IMR-90 (cell line): ENCODE results near the gene SMIM24. TPM values are rescaled to one million over a fixed set of nuclear protein-coding genes. Genes with fewer than 3 reads are reported as not detected.
"Not testable (repeated sequence)": the region's sequence is repeated elsewhere in the genome, so short reads cannot be mapped to it uniquely, and the experiment has no call there.

Experiments used
- ATAC-seq: fragments of 200-7000 bp; cut with Tn5 transposase; 2 replicates; pipeline ENCODE4 v1.9.1; 2020; ENCODE audit warnings: low read depth, mild to moderate bottlenecking, moderate library complexity
- BruUV-seq: library from RNA; stranded (reverse); fragments of 400-500 nt; replicated peaks from 2 replicates; lab custom pipeline; 2021; lab: Mats Ljungman, UMichigan
- CTCF ChIA-PET: fragments of 300-600 bp; formaldehyde crosslinking; extraction: SDS; loops from one replicate; lab custom pipeline; 2021; ENCODE audit warnings: antibody characterized with exemption; lab: Yijun Ruan, JAX
- POLR2A ChIA-PET: fragments of 300-600 bp; sonication (Branson Sonifier 250); formaldehyde crosslinking; loops from one replicate; lab custom pipeline; 2022; ENCODE audit warnings: antibody characterized with exemption; ENCODE audit not compliant: unreplicated experiment; lab: Charles Lee
- DNase-seq: peaks from one replicate; pipeline ENCODE4 v3.0.0; 2013
- H2AFZ ChIP-seq: replicated peaks from 2 replicates; pipeline ENCODE3; 2013; ENCODE audit warnings: low read length, mild to moderate bottlenecking; ENCODE audit not compliant: poor library complexity
- H2AK5ac ChIP-seq: 2 replicates; pipeline ENCODE4 v1.6.1; 2013; ENCODE audit warnings: low read depth, low read length, inconsistent platforms
- H2AK9ac ChIP-seq: replicated peaks from 2 replicates; pipeline ENCODE3; 2013; ENCODE audit warnings: mild to moderate bottlenecking, low read depth, low read length, moderate library complexity; ENCODE audit not compliant: poor library complexity
- H2BK120ac ChIP-seq: 2 replicates; pipeline ENCODE4 v1.6.1; 2013; ENCODE audit warnings: low read depth, low read length, inconsistent platforms
- H2BK15ac ChIP-seq: 3 replicates; pipeline ENCODE4 v1.6.1; 2013; ENCODE audit warnings: low read depth, low read length, inconsistent platforms
- H2BK20ac ChIP-seq: 2 replicates; pipeline ENCODE4 v1.6.1; 2013; ENCODE audit warnings: low read depth, mild to moderate bottlenecking, inconsistent platforms, low read length, moderate library complexity
- H2BK5ac ChIP-seq: 2 replicates; pipeline ENCODE4 v1.6.1; 2013; ENCODE audit warnings: mild to moderate bottlenecking, low read depth, low read length, inconsistent platforms; ENCODE audit not compliant: poor library complexity, severe bottlenecking
- H3K14ac ChIP-seq: replicated peaks from 2 replicates; pipeline ENCODE4 v1.6.1; 2013; ENCODE audit warnings: low read depth, low read length, inconsistent platforms
- H3K18ac ChIP-seq: 2 replicates; pipeline ENCODE4 v1.6.1; 2013; ENCODE audit warnings: low read depth, low read length, control low read depth
- H3K23ac ChIP-seq: 2 replicates; pipeline ENCODE4 v1.6.1; 2013; ENCODE audit warnings: low read depth, low read length, inconsistent platforms
- H3K27ac ChIP-seq: 2 replicates; pipeline ENCODE4 v1.5.1; 2013; ENCODE audit warnings: mild to moderate bottlenecking, control low read depth, low read length; ENCODE audit not compliant: insufficient read depth
- H3K27me3 ChIP-seq: 2 replicates; pipeline ENCODE4 v1.6.1; 2013; ENCODE audit warnings: low read length; ENCODE audit not compliant: control insufficient read depth, insufficient read depth
- H3K36me3 ChIP-seq: 2 replicates; pipeline ENCODE4 v1.6.1; 2013; ENCODE audit warnings: low read length, mixed read lengths; ENCODE audit not compliant: control insufficient read depth, insufficient read depth
- H3K4ac ChIP-seq: 2 replicates; pipeline ENCODE4 v1.6.1; 2013; ENCODE audit warnings: low read depth, low read length, inconsistent platforms
- H3K4me1 ChIP-seq: 2 replicates; pipeline ENCODE4 v1.6.1; 2013; ENCODE audit warnings: low read length, mixed read lengths; ENCODE audit not compliant: control insufficient read depth, insufficient read depth
- H3K4me2 ChIP-seq: 2 replicates; pipeline ENCODE4 v1.6.1; 2013; ENCODE audit warnings: low read depth, mild to moderate bottlenecking, control low read depth, low read length, moderate library complexity
- H3K4me3 ChIP-seq: 2 replicates; pipeline ENCODE4 v1.5.1; 2013; ENCODE audit warnings: low read depth, mild to moderate bottlenecking, control low read depth, low read length, moderate library complexity; ENCODE audit not compliant: insufficient read depth
- H3K56ac ChIP-seq: 2 replicates; pipeline ENCODE4 v1.6.1; 2013; ENCODE audit warnings: low read length, inconsistent platforms; ENCODE audit not compliant: insufficient read depth; ENCODE audit errors: extremely low read depth
- H3K79me1 ChIP-seq, 2 experiments: 2 replicates each; pipeline ENCODE4 v1.6.1; 2013; ENCODE audit warnings: low read length in 2 of 2, inconsistent platforms in 1 of 2, low read depth in 1 of 2
- H3K9ac ChIP-seq: 2 replicates; pipeline ENCODE4 v1.6.1; 2013; ENCODE audit warnings: low read depth, low read length, control low read depth
- H3K9me1 ChIP-seq: 2 replicates; pipeline ENCODE4 v1.6.1; 2013; ENCODE audit warnings: low read length, inconsistent platforms; ENCODE audit not compliant: insufficient read depth
- H3K9me3 ChIP-seq: 2 replicates; pipeline ENCODE4 v1.6.1; 2013; ENCODE audit warnings: low read length; ENCODE audit not compliant: control insufficient read depth, insufficient read depth
- H4K20me1 ChIP-seq: 2 replicates; pipeline ENCODE4 v1.6.1; 2013; ENCODE audit warnings: low read length, inconsistent platforms; ENCODE audit not compliant: insufficient read depth
- H4K5ac ChIP-seq: 2 replicates; pipeline ENCODE4 v1.6.1; 2013; ENCODE audit warnings: mild to moderate bottlenecking, low read depth, low read length, control low read depth
- H4K8ac ChIP-seq, 2 experiments: 2 replicates each; pipeline ENCODE4 v1.6.1; 2013; ENCODE audit warnings: low read depth in 2 of 2, low read length in 2 of 2, control low read depth in 1 of 2, inconsistent platforms in 1 of 2
- H4K91ac ChIP-seq: 2 replicates; pipeline ENCODE4 v1.6.1; 2013; ENCODE audit warnings: low read depth, low read length, inconsistent platforms; ENCODE audit not compliant: insufficient read depth
- BHLHE40 ChIP-seq: fragments of 150-350 bp; IDR thresholded peaks from 2 replicates; pipeline ENCODE4 v1.6.1; 2016; ENCODE audit warnings: mild to moderate bottlenecking, low read depth, low read length
- ELK1 ChIP-seq: fragments of 150-350 bp; IDR thresholded peaks from 2 replicates; pipeline ENCODE4 v1.6.1; 2016; ENCODE audit warnings: low read depth, mild to moderate bottlenecking, low read length, moderate library complexity, borderline replicate concordance
- FOS ChIP-seq: fragments of 150-350 bp; IDR thresholded peaks from 2 replicates; pipeline ENCODE4 v1.6.1; 2016; ENCODE audit warnings: low read depth, low read length
- NFE2L2 ChIP-seq: fragments of 150-350 bp; IDR thresholded peaks from 2 replicates; pipeline ENCODE4 v1.6.1; 2016; ENCODE audit warnings: low read depth, mild to moderate bottlenecking, low read length
- RAD21 ChIP-seq: IDR thresholded peaks from 2 replicates; pipeline ENCODE4 v1.6.1; 2012; ENCODE audit warnings: low read length, improper control_type of control experiment
- WGBS, 2 experiments: methylation state at CpG; one replicate each; pipeline versions ENCODE4 v1.1.5 to v1.1.7; 2013; ENCODE audit warnings: missing lambda C conversion rate in 2 of 2; ENCODE audit not compliant: insufficient read length in 1 of 2; ENCODE audit errors: extremely low coverage in 2 of 2; 5-methylcytosine and 5-hydroxymethylcytosine counted together
- dilution Hi-C: fragments of 300-500 bp; cut with HindIII; formaldehyde crosslinking; loops from one replicate; pipeline ENCODE4 v1.14.3; 2018; ENCODE audit warnings: low sequenced_read_pairs; ENCODE audit not compliant: unreplicated experiment
- in situ Hi-C: fragments of 300-500 bp; cut with MboI; formaldehyde crosslinking; loops from 3 replicates; pipeline ENCODE4 v1.14.3; 2019; ENCODE audit warnings: low sequenced_read_pairs, inconsistent platforms, mixed read lengths
- intact Hi-C: fragments of 100-400 bp; cut with micrococcal nuclease; formaldehyde crosslinking; loops from 2 replicates; pipeline ENCODE4 v1.10.0; 2022
- polyA plus RNA-seq, 3 experiments: library from polyadenylated mRNA; depleted of rRNA; stranded (reverse); fragments of >200 nt; gene quantifications; 2 replicates each; pipeline ENCODE4 v1.2.3, GENCODE V29; 2012; ENCODE audit warnings: low replicate concordance in 1 of 3
- total RNA-seq: library from RNA; depleted of rRNA; stranded (reverse); fragments of >200 nt; gene quantifications from 2 replicates; pipeline ENCODE4 v1.2.3, GENCODE V29; 2012

SMIM24 gene
- total and polyA plus RNA-seq, 2 of the 4 experiments (the other 2 are of a cell fraction): not detected

DNA sequence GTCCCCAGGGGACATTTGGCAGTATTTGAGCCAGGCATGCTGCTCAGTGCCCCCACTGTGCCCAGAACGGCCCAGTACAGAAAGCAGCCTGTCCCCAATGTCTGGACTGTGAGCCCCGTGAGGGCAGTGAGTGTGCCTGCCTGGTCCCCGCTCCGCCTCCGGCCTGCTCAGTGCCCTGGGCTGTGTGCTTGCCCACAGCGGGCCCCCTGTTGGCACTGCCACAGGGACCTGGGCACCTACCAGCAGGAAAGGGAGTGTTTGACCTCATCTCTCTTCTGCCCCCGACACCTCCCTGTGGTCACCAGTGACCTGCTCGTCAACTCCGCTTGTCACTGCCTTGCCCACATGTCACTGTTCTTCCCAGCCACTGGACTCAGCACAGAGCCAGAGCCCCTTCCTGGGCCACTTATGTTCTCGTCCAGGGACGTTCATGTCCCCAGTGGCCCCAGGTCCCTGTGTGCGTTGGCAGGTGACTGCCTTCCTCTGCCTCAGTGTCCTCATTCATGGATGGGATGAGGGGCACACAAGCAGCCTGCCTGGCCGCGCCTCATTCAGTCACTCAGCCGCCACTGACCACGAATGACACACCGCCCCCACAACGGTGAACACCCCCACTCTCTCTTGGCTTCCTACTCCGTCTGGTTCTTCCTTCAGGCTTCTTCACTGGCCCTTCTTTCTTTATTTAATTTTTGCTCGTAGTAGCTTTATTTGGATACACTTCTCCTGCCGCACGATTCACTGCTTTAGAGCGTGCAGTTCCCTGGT is 28.6 kb upstream of the SMIM24 start:
- TF ChIP-seq RAD21: no peak
- no peak for TF ChIP-seq ELK1
- no peak for TF ChIP-seq NFE2L2
- no peak for TF ChIP-seq BHLHE40
- no peak for TF ChIP-seq FOS
- H2AK9ac ChIP-seq: peak overlapping the region; percentile 89
- H3K4ac ChIP-seq: 0 out of 2 replicates have a peak overlapping the region, but pooled peaks have one; percentile 16
- H3K4me2 ChIP-seq: no peak overlapping the region
- H4K91ac ChIP-seq: no peak overlapping the region; the same call in 1 of the 2 replicates
- H4K5ac ChIP-seq: no peak overlapping the region
- peaks cover 13% of the 10 kb centered on the region for H3K36me3 ChIP-seq
- POLR2A ChIA-PET: no interaction called here
- peaks cover 3 to 80% of the 10 kb centered on the region in 2 experiments; a peak in 3 of 4 replicates for H3K79me1 ChIP-seq
- intact Hi-C loops (loop anchor here (5.0 kb wide), 1 partner anchor 118 kb away; the partner anchor contains the start of gene CACTIN), dilution Hi-C loops (no loop called here), in situ Hi-C loops (no loop called here)
- no peak overlapping the region for H3K18ac ChIP-seq
- H2BK20ac ChIP-seq: no peak overlapping the region
- peaks cover 19% of the 10 kb centered on the region for H3K9me1 ChIP-seq
- ATAC-seq: no peak
- no peak overlapping the region for H2BK5ac ChIP-seq
- DNase-seq: peak; percentile 30
- CTCF ChIA-PET: no interaction called here
- BruUV-seq: no TSS peak
- WGBS, 2 experiments: 87% methylated on average over 10 of the region's 23 CpGs; no CpG with 5 or more reads in 1 of the 2 experiments
- no peak overlapping the region; the same call in 1 of the 2 replicates for H2BK120ac ChIP-seq
- no peak overlapping the region; the same call in 1 of the 2 replicates for H3K27ac ChIP-seq
- H3K9me3 ChIP-seq: no peaks in the 10 kb centered on the region
- H3K14ac ChIP-seq: no peak overlapping the region
- peaks cover 68% of the 10 kb centered on the region for H4K20me1 ChIP-seq
- no peaks in the 10 kb centered on the region for H3K27me3 ChIP-seq
- no peak overlapping the region for H2BK15ac ChIP-seq
- peak overlapping the region; percentile 43 for H3K23ac ChIP-seq
- peak overlapping the region; percentile 93 for H2AK5ac ChIP-seq
- no peak overlapping the region for H3K4me3 ChIP-seq
- no peak overlapping the region for H3K56ac ChIP-seq
- H2AFZ ChIP-seq: peak overlapping the region; percentile 37
- H4K8ac ChIP-seq: no peak overlapping the region
- no peak overlapping the region for H3K9ac ChIP-seq
- H3K4me1 ChIP-seq: peaks cover 19% of the 10 kb centered on the region

DNA sequence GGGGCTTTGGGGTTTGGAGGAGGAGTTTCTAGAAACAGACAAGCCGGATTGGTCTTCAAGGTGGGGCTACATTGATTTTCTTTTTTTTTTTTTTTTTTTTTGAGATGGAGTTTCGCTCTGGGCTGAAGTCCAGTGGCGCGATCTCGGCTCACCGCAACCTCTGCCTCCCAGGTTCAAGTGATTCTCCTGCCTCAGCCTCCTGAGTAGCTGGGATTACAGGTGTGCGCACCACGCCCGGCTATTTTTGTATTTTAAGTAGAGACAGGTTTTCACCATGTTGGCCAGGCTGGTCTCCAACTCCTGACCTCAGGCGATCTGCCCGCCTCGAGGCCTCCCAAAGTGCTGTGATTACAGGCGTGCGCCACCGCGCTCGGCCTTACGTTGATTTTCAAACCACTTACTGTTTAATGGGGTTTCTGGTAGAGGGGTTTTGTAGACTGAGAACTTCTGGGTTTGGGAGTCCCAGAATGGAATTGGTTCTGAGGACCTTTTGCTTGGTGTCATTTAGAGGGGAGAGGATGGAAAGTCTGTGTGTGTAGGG is 27.9 kb upstream of the SMIM24 start:
- H3K27ac ChIP-seq, H2AFZ ChIP-seq, H2BK5ac ChIP-seq, H3K9ac ChIP-seq, H3K56ac ChIP-seq, H4K91ac ChIP-seq, H3K9me3 ChIP-seq, ATAC-seq, in situ Hi-C loops, H4K5ac ChIP-seq, H3K23ac ChIP-seq, DNase-seq, dilution Hi-C loops, BruUV-seq, H3K27me3 ChIP-seq, H2AK9ac ChIP-seq, H3K14ac ChIP-seq, H2BK120ac ChIP-seq, H3K4me2 ChIP-seq, H3K18ac ChIP-seq, H2BK20ac ChIP-seq, H4K8ac ChIP-seq, H3K4me3 ChIP-seq, POLR2A ChIA-PET, H2BK15ac ChIP-seq, CTCF ChIA-PET, H2AK5ac ChIP-seq: not testable (repeated sequence)
- H3K79me1 ChIP-seq: peaks cover 0 to 73% of the 10 kb centered on the region in 2 experiments; a peak in 2 of 4 replicates
- peaks cover 16% of the 10 kb centered on the region for H3K4me1 ChIP-seq
- peaks cover 60% of the 10 kb centered on the region for H4K20me1 ChIP-seq
- 0 out of 2 replicates have a peak overlapping the region, but pooled peaks have one; percentile 16 for H3K4ac ChIP-seq
- intact Hi-C loops: loop anchor here (5.0 kb wide), 1 partner anchor 119 kb away; the partner anchor contains the start of gene CACTIN
- peaks cover 13% of the 10 kb centered on the region for H3K36me3 ChIP-seq
- no CpG with 5 or more reads among the region's 18 CpGs for WGBS, 2 experiments
- peaks cover 17% of the 10 kb centered on the region for H3K9me1 ChIP-seq
